GOT3 (cell line): ENCODE measurements around the gene SPDYE17.
"Not testable (repeated sequence)": the region's sequence is repeated elsewhere in the genome, so short reads cannot be mapped to it uniquely, and the experiment has no call there.

Source experiments
- DNase-seq: peaks from one replicate; lab custom pipeline; 2025; ENCODE audit warnings: mixed read lengths; lab: John Stamatoyannopoulos, UW

The SPDYE17 gene

GRCh38 chr7:77032261-77032660 lies at the start of gene SPDYE17:
Gene SPDYE17, minus strand, starts transcription at chr7:77032361. Its CDS starts 1,791 bp downstream, at chr7:77030570.
- DNase-seq: not testable (repeated sequence)

GRCh38 chr7:77080236-77080635 lies 48.1 kb upstream of the SPDYE17 start:
- not testable (repeated sequence) for DNase-seq

GRCh38 chr7:77079624-77080023 lies 47.5 kb upstream of the SPDYE17 start:
- DNase-seq: not testable (repeated sequence)

GRCh38 chr7:77079112-77079511 lies 47.0 kb upstream of the SPDYE17 start:
- DNase-seq: not testable (repeated sequence)

- not testable (repeated sequence) for DNase-seq
Observed at GRCh38 chr7:77077060-77077459, 44.9 kb upstream of the SPDYE17 start.

- not testable (repeated sequence) for DNase-seq
Observed at GRCh38 chr7:77074786-77075396, 42.7 kb upstream of the SPDYE17 start.

GRCh38 chr7:77071108-77071507 lies 38.9 kb upstream of the SPDYE17 start:
- DNase-seq: not testable (repeated sequence)

GRCh38 chr7:77065869-77066268 lies 33.7 kb upstream of the SPDYE17 start:
- not testable (repeated sequence) for DNase-seq

- not testable (repeated sequence) for DNase-seq
Observed at GRCh38 chr7:77063732-77064131, 31.6 kb upstream of the SPDYE17 start.

- not testable (repeated sequence) for DNase-seq
Observed at GRCh38 chr7:77062557-77062956, 30.4 kb upstream of the SPDYE17 start, which contains the start of gene SPDYE18. Gene SPDYE18, minus strand, starts transcription at chr7:77062558. Its CDS starts 2,046 bp downstream, at chr7:77060512.

- DNase-seq: not testable (repeated sequence)
Observed at GRCh38 chr7:77026349-77026748, 5.8 kb downstream of the SPDYE17 start.

- not testable (repeated sequence) for DNase-seq
Observed at GRCh38 chr7:77010074-77010680, 22.0 kb downstream of the SPDYE17 start.

- DNase-seq: not testable (repeated sequence)
Observed at GRCh38 chr7:77008000-77008399, 24.2 kb downstream of the SPDYE17 start.

- DNase-seq: not testable (repeated sequence)
Observed at GRCh38 chr7:77006127-77007110, 25.7 kb downstream of the SPDYE17 start.

GRCh38 chr7:77005461-77006057 lies 26.6 kb downstream of the SPDYE17 start:
- not testable (repeated sequence) for DNase-seq

- DNase-seq: not testable (repeated sequence)
Observed at GRCh38 chr7:77004151-77004550, 28.0 kb downstream of the SPDYE17 start.

- DNase-seq: not testable (repeated sequence)
Observed at GRCh38 chr7:77003241-77003640, 28.9 kb downstream of the SPDYE17 start.

GRCh38 chr7:77002678-77003233 lies 29.4 kb downstream of the SPDYE17 start:
- DNase-seq: not testable (repeated sequence)

- not testable (repeated sequence) for DNase-seq
Observed at GRCh38 chr7:77002104-77002503, 30.1 kb downstream of the SPDYE17 start.

- DNase-seq: not testable (repeated sequence)
Observed at GRCh38 chr7:76999474-77000107, 32.6 kb downstream of the SPDYE17 start.
